ENCODE measurements around the gene LDB2. TPM values are rescaled to one million over a fixed set of nuclear protein-coding genes. Genes with fewer than 3 reads are reported as not detected.
"Not testable (repeated sequence)": the region's sequence is repeated elsewhere in the genome, so short reads cannot be mapped to it uniquely, and the experiment has no call there.

Gene LDB2
- total and polyA plus RNA-seq, 2 donors = 9.2 to 10.1 TPM

- Histone ChIP-seq H3K27me3 (ENCODE audit: control insufficient read depth in 2 of 2, insufficient read depth in 1 of 2, low read length in 1 of 2) (no peaks in the 10 kb centered on the region), H3K4me3 (ENCODE audit: low read length in 2 of 2) (no peak overlapping the region), H3K9me3 (ENCODE audit: control insufficient read depth in 2 of 2, insufficient read depth in 1 of 2, low read length in 1 of 2) (no peaks in the 10 kb centered on the region), H3K27ac (ENCODE audit: low read depth in 1 of 2, low read length in 1 of 2) (no peak overlapping the region), H3K36me3 (ENCODE audit: control insufficient read depth in 2 of 2, insufficient read depth in 2 of 2, low read length in 1 of 2) (no peaks in the 10 kb centered on the region), H3K4me1 (ENCODE audit: control insufficient read depth in 2 of 2, insufficient read depth in 2 of 2, low read length in 2 of 2) (no peaks in the 10 kb centered on the region)
- no peak for DNase-seq (ENCODE audit: low read depth in 6 of 9, low spot score in 9 of 9)
- 96% methylated on average over 3 of the region's 3 CpGs for WGBS
Measured at GRCh38 chr4:16572161-16572560, 326.3 kb downstream of the LDB2 start.

GRCh38 chr4:16569790-16570189, 328.7 kb downstream of the LDB2 start:
- Histone ChIP-seq H3K4me3 (ENCODE audit: low read length in 2 of 2) (no peak overlapping the region), H3K36me3 (ENCODE audit: control insufficient read depth in 2 of 2, insufficient read depth in 2 of 2, low read length in 1 of 2) (no peaks in the 10 kb centered on the region), H3K27ac (ENCODE audit: low read depth in 1 of 2, low read length in 1 of 2) (no peak overlapping the region), H3K27me3 (ENCODE audit: control insufficient read depth in 2 of 2, insufficient read depth in 1 of 2, low read length in 1 of 2) (no peaks in the 10 kb centered on the region), H3K4me1 (ENCODE audit: control insufficient read depth in 2 of 2, insufficient read depth in 2 of 2, low read length in 2 of 2) (no peaks in the 10 kb centered on the region), H3K9me3 (ENCODE audit: control insufficient read depth in 2 of 2, insufficient read depth in 1 of 2, low read length in 1 of 2) (no peaks in the 10 kb centered on the region)
- WGBS = 98% methylated on average over 2 of the region's 2 CpGs
- DNase-seq (ENCODE audit: low read depth in 6 of 9, low spot score in 9 of 9) = no peak

DNA sequence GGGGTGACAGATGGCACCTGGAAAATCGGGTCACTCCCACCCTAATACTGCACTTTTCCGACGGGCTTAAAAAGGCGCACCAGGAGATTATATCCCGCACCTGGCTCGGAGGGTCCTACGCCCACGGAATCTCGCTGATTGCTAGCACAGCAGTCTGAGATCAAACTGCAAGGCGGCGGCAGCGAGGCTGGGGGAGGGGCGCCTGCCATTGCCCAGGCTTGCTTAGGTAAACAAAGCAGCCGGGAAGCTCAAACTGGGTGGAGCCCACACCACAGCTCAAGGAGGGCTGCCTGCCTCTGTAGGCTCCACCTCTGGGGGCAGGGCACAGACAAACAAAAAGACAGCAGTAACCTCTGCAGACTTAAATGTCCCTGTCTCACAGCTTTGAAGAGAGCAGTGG, 341.1 kb downstream of the LDB2 start:
- 93% methylated on average over 14 of the region's 14 CpGs for WGBS
- H3K27me3 ChIP-seq (ENCODE audit: control insufficient read depth in 2 of 2, insufficient read depth in 1 of 2, low read length in 1 of 2); H3K4me3 ChIP-seq (ENCODE audit: low read length in 2 of 2); H3K4me1 ChIP-seq (ENCODE audit: control insufficient read depth in 2 of 2, insufficient read depth in 2 of 2, low read length in 2 of 2); H3K9me3 ChIP-seq (ENCODE audit: control insufficient read depth in 2 of 2, insufficient read depth in 1 of 2, low read length in 1 of 2); DNase-seq (ENCODE audit: low read depth in 6 of 9, low spot score in 9 of 9); H3K36me3 ChIP-seq (ENCODE audit: control insufficient read depth in 2 of 2, insufficient read depth in 2 of 2, low read length in 1 of 2); H3K27ac ChIP-seq (ENCODE audit: low read depth in 1 of 2, low read length in 1 of 2): not testable (repeated sequence)

GRCh38 chr4:16555156-16555555, 343.3 kb downstream of the LDB2 start:
- WGBS = 93% methylated on average over 4 of the region's 4 CpGs
- Histone ChIP-seq H3K4me1 (ENCODE audit: control insufficient read depth in 2 of 2, insufficient read depth in 2 of 2, low read length in 2 of 2) (no peaks in the 10 kb centered on the region), H3K4me3 (ENCODE audit: low read length in 2 of 2) (no peak overlapping the region), H3K9me3 (ENCODE audit: control insufficient read depth in 2 of 2, insufficient read depth in 1 of 2, low read length in 1 of 2) (no peaks in the 10 kb centered on the region), H3K36me3 (ENCODE audit: control insufficient read depth in 2 of 2, insufficient read depth in 2 of 2, low read length in 1 of 2) (no peaks in the 10 kb centered on the region), H3K27me3 (ENCODE audit: control insufficient read depth in 2 of 2, insufficient read depth in 1 of 2, low read length in 1 of 2) (no peaks in the 10 kb centered on the region), H3K27ac (ENCODE audit: low read depth in 1 of 2, low read length in 1 of 2) (no peak overlapping the region)
- DNase-seq (ENCODE audit: low read depth in 6 of 9, low spot score in 9 of 9) = no peak

GRCh38 chr4:16550531-16550930, 347.9 kb downstream of the LDB2 start:
- H3K36me3 ChIP-seq (ENCODE audit: control insufficient read depth in 2 of 2, insufficient read depth in 2 of 2, low read length in 1 of 2) = no peaks in the 10 kb centered on the region
- WGBS = 84% methylated on average over 2 of the region's 2 CpGs
- H3K27ac ChIP-seq (ENCODE audit: low read depth in 1 of 2, low read length in 1 of 2) = no peak overlapping the region
- H3K9me3 ChIP-seq (ENCODE audit: control insufficient read depth in 2 of 2, insufficient read depth in 1 of 2, low read length in 1 of 2) = no peaks in the 10 kb centered on the region
- H3K27me3 ChIP-seq (ENCODE audit: control insufficient read depth in 2 of 2, insufficient read depth in 1 of 2, low read length in 1 of 2) = no peaks in the 10 kb centered on the region
- no peak overlapping the region for H3K4me3 ChIP-seq (ENCODE audit: low read length in 2 of 2)
- no peaks in the 10 kb centered on the region for H3K4me1 ChIP-seq (ENCODE audit: control insufficient read depth in 2 of 2, insufficient read depth in 2 of 2, low read length in 2 of 2)
- DNase-seq (ENCODE audit: low read depth in 6 of 9, low spot score in 9 of 9) = no peak

GRCh38 chr4:16545656-16546055, 352.8 kb downstream of the LDB2 start:
- no peaks in the 10 kb centered on the region for H3K27me3 ChIP-seq (ENCODE audit: control insufficient read depth in 2 of 2, insufficient read depth in 1 of 2, low read length in 1 of 2)
- no peak for DNase-seq (ENCODE audit: low read depth in 6 of 9, low spot score in 9 of 9)
- no peaks in the 10 kb centered on the region for H3K9me3 ChIP-seq (ENCODE audit: control insufficient read depth in 2 of 2, insufficient read depth in 1 of 2, low read length in 1 of 2)
- WGBS = 95% methylated on average over 7 of the region's 7 CpGs
- no peak overlapping the region for H3K4me3 ChIP-seq (ENCODE audit: low read length in 2 of 2)
- no peaks in the 10 kb centered on the region for H3K36me3 ChIP-seq (ENCODE audit: control insufficient read depth in 2 of 2, insufficient read depth in 2 of 2, low read length in 1 of 2)
- H3K4me1 ChIP-seq (ENCODE audit: control insufficient read depth in 2 of 2, insufficient read depth in 2 of 2, low read length in 2 of 2) = no peaks in the 10 kb centered on the region
- H3K27ac ChIP-seq (ENCODE audit: low read depth in 1 of 2, low read length in 1 of 2) = no peak overlapping the region

DNA sequence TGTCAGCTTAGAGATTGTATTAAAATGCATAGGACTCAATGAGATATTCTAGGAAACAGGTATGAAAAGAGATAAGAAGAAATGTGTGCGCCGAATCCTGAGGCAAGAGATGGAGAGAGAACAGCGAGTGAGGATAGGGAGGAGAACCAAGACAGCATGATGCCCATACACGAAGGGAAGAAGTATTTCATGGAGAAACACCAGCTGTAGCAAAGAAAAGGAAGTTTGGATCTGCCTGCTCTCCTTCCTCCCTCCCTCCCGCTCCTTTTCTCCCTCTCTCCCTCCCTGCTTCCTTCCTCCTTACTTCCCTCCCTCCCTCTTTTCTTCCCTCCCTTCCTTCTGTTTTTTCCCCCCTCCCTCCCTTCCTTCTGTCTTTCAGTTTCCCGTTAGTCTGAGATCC, 353.6 kb downstream of the LDB2 start:
- WGBS = 86% methylated on average over 6 of the region's 6 CpGs
- no peaks in the 10 kb centered on the region for H3K9me3 ChIP-seq (ENCODE audit: control insufficient read depth in 2 of 2, insufficient read depth in 1 of 2, low read length in 1 of 2)
- no peak overlapping the region for H3K27ac ChIP-seq (ENCODE audit: low read depth in 1 of 2, low read length in 1 of 2)
- no peaks in the 10 kb centered on the region for H3K36me3 ChIP-seq (ENCODE audit: control insufficient read depth in 2 of 2, insufficient read depth in 2 of 2, low read length in 1 of 2)
- H3K4me1 ChIP-seq (ENCODE audit: control insufficient read depth in 2 of 2, insufficient read depth in 2 of 2, low read length in 2 of 2) = no peaks in the 10 kb centered on the region
- H3K27me3 ChIP-seq (ENCODE audit: control insufficient read depth in 2 of 2, insufficient read depth in 1 of 2, low read length in 1 of 2) = no peaks in the 10 kb centered on the region
- no peak overlapping the region for H3K4me3 ChIP-seq (ENCODE audit: low read length in 2 of 2)
- DNase-seq (ENCODE audit: low read depth in 6 of 9, low spot score in 9 of 9) = no peak

DNA sequence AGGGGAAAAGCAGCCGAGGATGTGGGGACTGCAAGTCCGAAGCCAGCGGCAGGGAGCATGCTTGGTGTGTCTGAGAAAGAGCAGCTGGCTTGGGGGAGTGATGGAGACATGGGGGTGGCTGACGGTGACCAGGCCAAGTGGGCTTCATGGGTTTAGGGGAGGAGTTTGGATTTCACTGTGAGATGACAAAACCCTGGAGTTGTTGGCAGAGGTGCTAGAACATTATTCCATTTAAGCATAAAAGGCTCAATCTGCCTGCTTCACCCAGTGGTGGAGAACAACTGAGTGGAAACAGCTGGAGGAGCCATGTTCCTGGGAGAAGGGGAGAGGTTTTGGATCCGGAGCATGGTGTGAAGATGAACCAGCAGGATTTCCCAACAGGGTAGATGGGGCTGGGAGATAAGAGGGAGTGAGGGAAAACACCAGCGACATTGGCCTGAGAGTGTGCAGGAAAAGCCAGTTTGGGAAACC, 354.2 kb downstream of the LDB2 start:
- no peak overlapping the region for H3K27ac ChIP-seq (ENCODE audit: low read depth in 1 of 2, low read length in 1 of 2)
- no peaks in the 10 kb centered on the region for H3K4me1 ChIP-seq (ENCODE audit: control insufficient read depth in 2 of 2, insufficient read depth in 2 of 2, low read length in 2 of 2)
- H3K36me3 ChIP-seq (ENCODE audit: control insufficient read depth in 2 of 2, insufficient read depth in 2 of 2, low read length in 1 of 2) = no peaks in the 10 kb centered on the region
- no peaks in the 10 kb centered on the region for H3K27me3 ChIP-seq (ENCODE audit: control insufficient read depth in 2 of 2, insufficient read depth in 1 of 2, low read length in 1 of 2)
- 94% methylated on average over 6 of the region's 6 CpGs for WGBS
- no peak overlapping the region for H3K4me3 ChIP-seq (ENCODE audit: low read length in 2 of 2)
- no peak for DNase-seq (ENCODE audit: low read depth in 6 of 9, low spot score in 9 of 9)
- no peaks in the 10 kb centered on the region for H3K9me3 ChIP-seq (ENCODE audit: control insufficient read depth in 2 of 2, insufficient read depth in 1 of 2, low read length in 1 of 2)

DNA sequence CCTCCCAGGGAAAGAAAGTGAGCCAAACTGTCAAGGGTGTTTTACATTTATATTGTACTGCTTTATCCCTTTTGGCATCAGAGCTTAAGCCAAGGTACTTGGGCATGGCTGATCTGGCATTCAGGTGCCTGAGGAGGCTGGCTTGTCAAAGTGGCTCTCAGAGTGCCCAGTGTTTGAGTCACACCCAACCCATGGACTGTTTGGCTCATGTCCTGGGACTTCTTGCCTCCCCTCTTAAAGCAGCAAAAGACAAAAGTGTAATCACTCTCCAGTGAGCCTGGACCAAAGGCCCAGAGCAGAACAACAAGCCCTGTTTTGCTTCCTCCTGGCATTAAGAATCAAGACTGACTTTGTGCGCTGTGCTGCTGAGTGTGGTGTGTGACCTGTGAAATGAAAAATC, 360.5 kb downstream of the LDB2 start:
- no peak overlapping the region for H3K4me3 ChIP-seq (ENCODE audit: low read length in 2 of 2)
- H3K4me1 ChIP-seq (ENCODE audit: control insufficient read depth in 2 of 2, insufficient read depth in 2 of 2, low read length in 2 of 2) = peaks cover 0 to 2% of the 10 kb centered on the region in 2 donors
- WGBS = 100% methylated on average over 1 of the region's 1 CpG
- H3K27me3 ChIP-seq (ENCODE audit: control insufficient read depth in 2 of 2, insufficient read depth in 1 of 2, low read length in 1 of 2) = no peaks in the 10 kb centered on the region
- H3K9me3 ChIP-seq (ENCODE audit: control insufficient read depth in 2 of 2, insufficient read depth in 1 of 2, low read length in 1 of 2) = no peaks in the 10 kb centered on the region
- DNase-seq (ENCODE audit: low read depth in 6 of 9, low spot score in 9 of 9) = no peak
- H3K27ac ChIP-seq (ENCODE audit: low read depth in 1 of 2, low read length in 1 of 2) = no peak overlapping the region
- no peaks in the 10 kb centered on the region for H3K36me3 ChIP-seq (ENCODE audit: control insufficient read depth in 2 of 2, insufficient read depth in 2 of 2, low read length in 1 of 2)
